Activated B cell treated with CpG ODN at 0.5 μM for 24 hours (primary cell): ENCODE data around the gene IGF2. TPM values are rescaled to one million over a fixed set of nuclear protein-coding genes. Genes with fewer than 3 reads are reported as not detected.

Experiments
- ATAC-seq: fragments of 200-7000 bp; cut with Tn5 transposase; one replicate; pipeline ENCODE4 v1.10.0; 2021; ENCODE audit warnings: low read depth, mild to moderate bottlenecking, moderate library complexity
- CTCF ChIA-PET: fragments of 350-600 bp; sonication (Branson Sonifier 250); formaldehyde crosslinking; loops from one replicate; lab custom pipeline; 2021; ENCODE audit warnings: antibody characterized with exemption; lab: Charles Lee
- POLR2A ChIA-PET: fragments of 350-600 bp; sonication (Branson Sonifier 250); formaldehyde crosslinking; loops from one replicate; lab custom pipeline; 2021; ENCODE audit warnings: antibody characterized with exemption; lab: Charles Lee
- DNase-seq: peaks from one replicate; pipeline ENCODE4 v3.0.0; 2022
- H3K27ac Mint-ChIP-seq: one replicate; pipeline ENCODE4 v1.8.0; 2020; ENCODE audit warnings: mixed read lengths
- H3K27me3 Mint-ChIP-seq: one replicate; pipeline ENCODE4 v1.8.0; 2021; ENCODE audit warnings: mixed read lengths
- H3K36me3 Mint-ChIP-seq: one replicate; pipeline ENCODE4 v1.8.0; 2021; ENCODE audit warnings: low read depth, mixed read lengths
- H3K4me1 Mint-ChIP-seq: one replicate; pipeline ENCODE4 v1.8.0; 2021; ENCODE audit warnings: mixed read lengths
- H3K4me3 Mint-ChIP-seq: one replicate; pipeline ENCODE4 v1.8.0; 2020; ENCODE audit warnings: mild to moderate bottlenecking, mixed read lengths
- H3K9me3 Mint-ChIP-seq: one replicate; pipeline ENCODE4 v1.8.0; 2020; ENCODE audit warnings: mixed read lengths
- CTCF ChIP-seq: fragments of 200-600 bp; IDR thresholded peaks from one replicate; pipeline ENCODE4 v1.8.0; 2022; ENCODE audit warnings: antibody characterized with exemption, mild to moderate bottlenecking
- intact Hi-C: fragments of 100-400 bp; cut with micrococcal nuclease; formaldehyde crosslinking; loops from one replicate; pipeline ENCODE4 v1.15.1; 2024
- total RNA-seq: library from RNA; stranded (reverse); gene quantifications from 2 replicates; pipeline ENCODE4 v1.2.3, GENCODE V29; 2022

The IGF2 gene
- total RNA-seq, 1 donor from 2014 or later, result not detected

GRCh38 chr11:2137202-2138067 is 1.8 kb downstream of the IGF2 start:
- Mint-ChIP-seq H3K9me3 (no peaks in the 10 kb centered on the region), H3K4me3 (peak overlapping the region; percentile 11), H3K36me3 (no peaks in the 10 kb centered on the region), H3K27me3 (peaks cover 51% of the 10 kb centered on the region), H3K27ac (no peak overlapping the region), H3K4me1 (peaks cover 19% of the 10 kb centered on the region)
- intact Hi-C loops, result loop anchor here (5.0 kb wide), 1 partner anchor 45 kb away; no protein-coding TSS in a partner anchor
- no peak for TF ChIP-seq CTCF
- DNase-seq, result no peak
- CTCF ChIA-PET, result no interaction called here
- POLR2A ChIA-PET, result no interaction called here
- no peak for ATAC-seq

- intact Hi-C loops, result loop anchor here (5.0 kb wide), 1 partner anchor 45 kb away; no protein-coding TSS in a partner anchor
- no peak overlapping the region for H3K4me3 Mint-ChIP-seq
Measured at GRCh38 chr11:2136952-2137201, 2.3 kb downstream of the IGF2 start.

GRCh38 chr11:2136209-2136951 is 2.8 kb downstream of the IGF2 start:
- DNase-seq (no peak), ATAC-seq (no peak)
- Mint-ChIP-seq H3K9me3 (peaks cover under 1% of the 10 kb centered on the region), H3K36me3 (no peaks in the 10 kb centered on the region), H3K4me1 (peaks cover 15% of the 10 kb centered on the region), H3K27ac (no peak overlapping the region), H3K27me3 (peaks cover 44% of the 10 kb centered on the region), H3K4me3 (no peak overlapping the region)
- intact Hi-C loops, result loop anchor here (5.0 kb wide), 1 partner anchor 44 kb away; no protein-coding TSS in a partner anchor
- TF ChIP-seq CTCF, result no peak
- POLR2A ChIA-PET, result no interaction called here
- CTCF ChIA-PET, result interaction anchor here (1.4 kb wide), 1 partner anchor 15 kb away, joined by 3 read pairs; no protein-coding TSS in a partner anchor

More at GRCh38 chr11:2136952-2137201, 2.3 kb downstream of the IGF2 start:
- no peak for TF ChIP-seq CTCF
- ATAC-seq (no peak), DNase-seq (no peak)
- CTCF ChIA-PET, result no interaction called here
- Mint-ChIP-seq H3K4me1 (peaks cover 15% of the 10 kb centered on the region), H3K9me3 (no peaks in the 10 kb centered on the region), H3K36me3 (no peaks in the 10 kb centered on the region), H3K27ac (no peak overlapping the region), H3K27me3 (peaks cover 47% of the 10 kb centered on the region)
- POLR2A ChIA-PET, result no interaction called here

GRCh38 chr11:2135648-2136201 is 3.5 kb downstream of the IGF2 start:
- CTCF ChIA-PET, result interaction anchor here (1.4 kb wide), 1 partner anchor 16 kb away, joined by 3 read pairs; no protein-coding TSS in a partner anchor
- intact Hi-C loops, result loop anchor here (5.0 kb wide), 1 partner anchor 43 kb away; no protein-coding TSS in a partner anchor
- Mint-ChIP-seq H3K36me3 (no peaks in the 10 kb centered on the region), H3K4me3 (no peak overlapping the region), H3K27me3 (peaks cover 40% of the 10 kb centered on the region), H3K27ac (no peak overlapping the region), H3K9me3 (peaks cover 3% of the 10 kb centered on the region), H3K4me1 (peaks cover 10% of the 10 kb centered on the region)
- POLR2A ChIA-PET, result no interaction called here
- ATAC-seq (no peak), DNase-seq (no peak)
- no peak for TF ChIP-seq CTCF
